Caco-2 (cell line): ENCODE measurements around the gene SNRPN. TPM values are rescaled to one million over a fixed set of nuclear protein-coding genes. Genes with fewer than 3 reads are reported as not detected.

Source experiments
- BruUV-seq: library from RNA; stranded (reverse); fragments of 400-500 nt; replicated peaks from 2 replicates; lab custom pipeline; 2021; lab: Mats Ljungman, UMichigan
- CTCF ChIA-PET: fragments of 300-600 bp; sonication (Branson Sonifier 250); formaldehyde crosslinking; loops from one replicate; lab custom pipeline; 2022; ENCODE audit warnings: antibody characterized with exemption; lab: Charles Lee
- POLR2A ChIA-PET: fragments of 300-600 bp; sonication (Branson Sonifier 250); formaldehyde crosslinking; loops from one replicate; lab custom pipeline; 2022; ENCODE audit warnings: antibody characterized with exemption; lab: Charles Lee
- DNase-seq, 2 experiments: peaks; one replicate each; pipeline versions ENCODE4 v3.0.0 to v3.0.0-alpha.2; 2020 to 2022
- H3K27me3 ChIP-seq: replicated peaks from 2 replicates; pipeline ENCODE4 v1.6.0; 2011; ENCODE audit warnings: low read length; ENCODE audit not compliant: control insufficient read depth, insufficient read depth
- H3K36me3 ChIP-seq: 2 replicates; pipeline ENCODE4 v1.5.1; 2011; ENCODE audit warnings: low read length; ENCODE audit not compliant: control insufficient read depth, insufficient read depth
- H3K4me1 ChIP-seq: fragments of 250-450 bp; sonication (Bioruptor Pico); 2 replicates; pipeline ENCODE4 v1.5.1; 2020; ENCODE audit warnings: mild to moderate bottlenecking
- H3K4me3 ChIP-seq: 2 replicates; pipeline ENCODE4 v1.5.1; 2011; ENCODE audit warnings: low read depth, mild to moderate bottlenecking, control low read depth, low read length
- H3K9me3 ChIP-seq: fragments of 250-450 bp; sonication (Bioruptor Pico); 2 replicates; pipeline ENCODE4 v1.5.1; 2020; ENCODE audit warnings: mild to moderate bottlenecking, moderate library complexity
- H3K27ac Mint-ChIP-seq: one replicate; pipeline ENCODE4 v1.8.0; 2022; ENCODE audit warnings: mixed read lengths; ENCODE audit not compliant: unreplicated experiment
- H3K27me3 Mint-ChIP-seq: one replicate; pipeline ENCODE4 v1.8.0; 2022; ENCODE audit warnings: mixed read lengths; ENCODE audit not compliant: insufficient read depth, unreplicated experiment
- H3K36me3 Mint-ChIP-seq: one replicate; pipeline ENCODE4 v1.8.0; 2022; ENCODE audit warnings: mild to moderate bottlenecking, mixed read lengths; ENCODE audit not compliant: insufficient read depth, unreplicated experiment
- H3K4me1 Mint-ChIP-seq: one replicate; pipeline ENCODE4 v1.8.0; 2022; ENCODE audit warnings: low read depth, mixed read lengths; ENCODE audit not compliant: unreplicated experiment
- H3K4me3 Mint-ChIP-seq: one replicate; pipeline ENCODE4 v1.8.0; 2022; ENCODE audit warnings: mild to moderate bottlenecking, moderate library complexity, mixed read lengths; ENCODE audit not compliant: unreplicated experiment
- H3K9me3 Mint-ChIP-seq: one replicate; pipeline ENCODE4 v1.8.0; 2022; ENCODE audit warnings: mixed read lengths; ENCODE audit not compliant: unreplicated experiment
- intact Hi-C: fragments of 100-400 bp; cut with micrococcal nuclease; formaldehyde crosslinking; loops from one replicate; pipeline ENCODE4 v1.10.0; 2022; ENCODE audit not compliant: unreplicated experiment
- total RNA-seq: library from RNA; stranded (reverse); gene quantifications from 2 replicates; pipeline ENCODE4 v1.2.3, GENCODE V29; 2022
- TF ChIP-seq, protein P1 (sequence below), 2 experiments: fragments of 200-600 bp in 1 of 2; IDR thresholded peaks; 1 replicate in 1 of 2; 2 replicates in 1 of 2; pipeline versions ENCODE4 v1.5.1 to v1.8.0; 2011 to 2022; ENCODE audit warnings: antibody characterized with exemption in 1 of 2, control low read depth in 1 of 2, inconsistent platforms in 1 of 2, low read depth in 1 of 2, low read length in 1 of 2, mild to moderate bottlenecking in 1 of 2, moderate library complexity in 1 of 2; ENCODE audit not compliant: insufficient read depth in 1 of 2, severe bottlenecking in 1 of 2, unreplicated experiment in 1 of 2

Gene SNRPN
- total RNA-seq, 1 experiment from 2014 or later = 167 TPM

GRCh38 chr15:24945711-24946110, 9.1 kb upstream of the SNRPN start:
- ChIA-PET CTCF (no interaction called here), POLR2A (no interaction called here)
- intact Hi-C loops = no loop called here

GRCh38 chr15:24948495-24948894, 6.3 kb upstream of the SNRPN start:
- peaks cover 4% of the 10 kb centered on the region for H3K36me3 Mint-ChIP-seq
- 0 out of 2 replicates have a peak, but pooled peaks cover 2% of the 10 kb centered on the region for H3K9me3 ChIP-seq
- POLR2A ChIA-PET = no interaction called here
- H3K4me1 Mint-ChIP-seq = no peaks in the 10 kb centered on the region
- intact Hi-C loops = no loop called here
- no peaks in the 10 kb centered on the region for H3K4me1 ChIP-seq
- no peak overlapping the region for H3K27ac Mint-ChIP-seq
- no peak overlapping the region for H3K4me3 Mint-ChIP-seq
- no peaks in the 10 kb centered on the region for H3K27me3 Mint-ChIP-seq
- CTCF ChIA-PET = no interaction called here
- TF ChIP-seq, protein P1, sequence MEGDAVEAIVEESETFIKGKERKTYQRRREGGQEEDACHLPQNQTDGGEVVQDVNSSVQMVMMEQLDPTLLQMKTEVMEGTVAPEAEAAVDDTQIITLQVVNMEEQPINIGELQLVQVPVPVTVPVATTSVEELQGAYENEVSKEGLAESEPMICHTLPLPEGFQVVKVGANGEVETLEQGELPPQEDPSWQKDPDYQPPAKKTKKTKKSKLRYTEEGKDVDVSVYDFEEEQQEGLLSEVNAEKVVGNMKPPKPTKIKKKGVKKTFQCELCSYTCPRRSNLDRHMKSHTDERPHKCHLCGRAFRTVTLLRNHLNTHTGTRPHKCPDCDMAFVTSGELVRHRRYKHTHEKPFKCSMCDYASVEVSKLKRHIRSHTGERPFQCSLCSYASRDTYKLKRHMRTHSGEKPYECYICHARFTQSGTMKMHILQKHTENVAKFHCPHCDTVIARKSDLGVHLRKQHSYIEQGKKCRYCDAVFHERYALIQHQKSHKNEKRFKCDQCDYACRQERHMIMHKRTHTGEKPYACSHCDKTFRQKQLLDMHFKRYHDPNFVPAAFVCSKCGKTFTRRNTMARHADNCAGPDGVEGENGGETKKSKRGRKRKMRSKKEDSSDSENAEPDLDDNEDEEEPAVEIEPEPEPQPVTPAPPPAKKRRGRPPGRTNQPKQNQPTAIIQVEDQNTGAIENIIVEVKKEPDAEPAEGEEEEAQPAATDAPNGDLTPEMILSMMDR (IDR thresholded peaks at IDR 0.05; ENCODE audit: insufficient read depth in 1 of 2, low read depth in 1 of 2, low read length in 1 of 2, severe bottlenecking in 1 of 2, unreplicated experiment in 1 of 2) = no peak
- H3K4me3 ChIP-seq = no peak overlapping the region
- BruUV-seq = no TSS peak
- no peaks in the 10 kb centered on the region for H3K36me3 ChIP-seq
- no peaks in the 10 kb centered on the region for H3K27me3 ChIP-seq
- DNase-seq = no peak
- H3K9me3 Mint-ChIP-seq = no peaks in the 10 kb centered on the region

More at GRCh38 chr15:24945711-24946110, 9.1 kb upstream of the SNRPN start:
- H3K4me1 ChIP-seq = no peaks in the 10 kb centered on the region
- no peaks in the 10 kb centered on the region for H3K27me3 Mint-ChIP-seq
- no peaks in the 10 kb centered on the region for H3K36me3 Mint-ChIP-seq
- no peak overlapping the region for H3K4me3 Mint-ChIP-seq
- no peak overlapping the region for H3K4me3 ChIP-seq
- BruUV-seq = no TSS peak
- H3K36me3 ChIP-seq = no peaks in the 10 kb centered on the region
- no peaks in the 10 kb centered on the region for H3K9me3 Mint-ChIP-seq
- 0 out of 2 replicates have a peak, but pooled peaks cover 2% of the 10 kb centered on the region for H3K9me3 ChIP-seq
- no peaks in the 10 kb centered on the region for H3K27me3 ChIP-seq
- no peaks in the 10 kb centered on the region for H3K4me1 Mint-ChIP-seq
- DNase-seq = no peak
- TF ChIP-seq, protein P1 (IDR thresholded peaks at IDR 0.05; ENCODE audit: insufficient read depth in 1 of 2, low read depth in 1 of 2, low read length in 1 of 2, severe bottlenecking in 1 of 2, unreplicated experiment in 1 of 2) = no peak
- no peak overlapping the region for H3K27ac Mint-ChIP-seq

GRCh38 chr15:24955531-24955921, 739 bp downstream of the SNRPN start:
- Mint-ChIP-seq H3K4me1 (no peaks in the 10 kb centered on the region), H3K27ac (peak overlapping the region; percentile 95), H3K9me3 (no peaks in the 10 kb centered on the region), H3K27me3 (no peaks in the 10 kb centered on the region), H3K36me3 (peaks cover 18% of the 10 kb centered on the region), H3K4me3 (peak overlapping the region; percentile 80)
- ChIA-PET POLR2A (interaction anchor here (0.5 to 1.0 kb wide), 7 partner anchors 17 to 1956 kb away, joined by 3 to 15 read pairs (median 3); no protein-coding TSS in a partner anchor), CTCF (no interaction called here)
- TF ChIP-seq, protein P1 (IDR thresholded peaks at IDR 0.05; ENCODE audit: insufficient read depth in 1 of 2, low read depth in 1 of 2, low read length in 1 of 2, severe bottlenecking in 1 of 2, unreplicated experiment in 1 of 2) = no peak
- H3K4me1 ChIP-seq = peaks cover 7% of the 10 kb centered on the region
- no TSS peak for BruUV-seq
- intact Hi-C loops = loop anchor here (5.0 kb wide), 1 partner anchor 482 kb away; the partner anchor contains the start of gene UBE3A
- H3K9me3 ChIP-seq = no peaks in the 10 kb centered on the region
- H3K4me3 ChIP-seq = peak overlapping the region; percentile 86
- DNase-seq = no peak
- H3K27me3 ChIP-seq = no peaks in the 10 kb centered on the region
- H3K36me3 ChIP-seq = no peaks in the 10 kb centered on the region
